ENCODE results near the gene CLMN. TPM values are rescaled to one million over a fixed set of nuclear protein-coding genes. Genes with fewer than 3 reads are reported as not detected.

CLMN gene
- total RNA-seq, 1 experiment from 2014 or later, result 8.6 TPM

GRCh38 chr14:95216008-95216407 is 103.7 kb downstream of the CLMN start:
- H3K36me3 ChIP-seq (ENCODE audit: insufficient read depth, low read length, poor library complexity, severe bottlenecking), result no peaks in the 10 kb centered on the region
- H3K9me3 ChIP-seq (ENCODE audit: low read depth, low read length, poor library complexity, severe bottlenecking), result no peaks in the 10 kb centered on the region
- no peaks in the 10 kb centered on the region for H3K27me3 ChIP-seq (replicated peaks; ENCODE audit: insufficient read depth, low read depth, low read length, poor library complexity)
- no peak overlapping the region for H3K4me3 ChIP-seq (ENCODE audit: low read depth, low read length, poor library complexity, severe bottlenecking)
- POLR2A ChIA-PET (ENCODE audit: low non-redundant PET), result no interaction called here
- BruUV-seq (replicated peaks), result no TSS peak
- no peak overlapping the region for H3K27ac ChIP-seq (ENCODE audit: low read depth, low read length, poor library complexity, severe bottlenecking)
- DNase-seq (ENCODE audit: low spot score), result no peak
- H3K4me1 ChIP-seq (ENCODE audit: insufficient read depth, low read length, poor library complexity, severe bottlenecking), result peaks cover 5% of the 10 kb centered on the region
- intact Hi-C loops (cut with micrococcal nuclease; ENCODE audit: unreplicated experiment), result no loop called here
- CTCF ChIA-PET, result no interaction called here
- TF ChIP-seq EZH2 (IDR thresholded peaks at IDR 0.05; ENCODE audit: borderline replicate concordance, low read depth, low read length, poor library complexity, severe bottlenecking) (no peak), CTCF (conservative IDR thresholded peaks at IDR 0.05; ENCODE audit: low read depth, low read length) (no peak)

GRCh38 chr14:95215094-95215725 is 104.5 kb downstream of the CLMN start:
- ChIA-PET POLR2A (ENCODE audit: low non-redundant PET) (no interaction called here), CTCF (no interaction called here)
- no TSS peak for BruUV-seq (replicated peaks)
- no peak overlapping the region for H3K4me3 ChIP-seq (ENCODE audit: low read depth, low read length, poor library complexity, severe bottlenecking)
- intact Hi-C loops (cut with micrococcal nuclease; ENCODE audit: unreplicated experiment), result no loop called here
- no peaks in the 10 kb centered on the region for H3K36me3 ChIP-seq (ENCODE audit: insufficient read depth, low read length, poor library complexity, severe bottlenecking)
- H3K4me1 ChIP-seq (ENCODE audit: insufficient read depth, low read length, poor library complexity, severe bottlenecking), result no peaks in the 10 kb centered on the region
- H3K27ac ChIP-seq (ENCODE audit: low read depth, low read length, poor library complexity, severe bottlenecking), result no peak overlapping the region
- H3K9me3 ChIP-seq (ENCODE audit: low read depth, low read length, poor library complexity, severe bottlenecking), result no peaks in the 10 kb centered on the region
- H3K27me3 ChIP-seq (replicated peaks; ENCODE audit: insufficient read depth, low read depth, low read length, poor library complexity), result no peaks in the 10 kb centered on the region
- TF ChIP-seq CTCF (conservative IDR thresholded peaks at IDR 0.05; ENCODE audit: low read depth, low read length) (no peak), EZH2 (IDR thresholded peaks at IDR 0.05; ENCODE audit: borderline replicate concordance, low read depth, low read length, poor library complexity, severe bottlenecking) (no peak)
- DNase-seq (ENCODE audit: low spot score), result no peak

- H3K27ac ChIP-seq (ENCODE audit: low read depth, low read length, poor library complexity, severe bottlenecking), result no peak overlapping the region
- ChIA-PET CTCF (interaction anchor here (0.5 kb wide), 1 partner anchor 17 kb away, joined by 9 read pairs; no protein-coding TSS in a partner anchor), POLR2A (ENCODE audit: low non-redundant PET) (no interaction called here)
- no peaks in the 10 kb centered on the region for H3K36me3 ChIP-seq (ENCODE audit: insufficient read depth, low read length, poor library complexity, severe bottlenecking)
- DNase-seq (ENCODE audit: low spot score), result no peak
- no peaks in the 10 kb centered on the region for H3K9me3 ChIP-seq (ENCODE audit: low read depth, low read length, poor library complexity, severe bottlenecking)
- TF ChIP-seq EZH2 (IDR thresholded peaks at IDR 0.05; ENCODE audit: borderline replicate concordance, low read depth, low read length, poor library complexity, severe bottlenecking), result no peak
- TF ChIP-seq CTCF (conservative IDR thresholded peaks at IDR 0.05; ENCODE audit: low read depth, low read length), result no peak
- no peaks in the 10 kb centered on the region for H3K4me1 ChIP-seq (ENCODE audit: insufficient read depth, low read length, poor library complexity, severe bottlenecking)
- BruUV-seq (replicated peaks), result no TSS peak
- H3K4me3 ChIP-seq (ENCODE audit: low read depth, low read length, poor library complexity, severe bottlenecking), result no peak overlapping the region
- intact Hi-C loops (cut with micrococcal nuclease; ENCODE audit: unreplicated experiment), result no loop called here
- no peaks in the 10 kb centered on the region for H3K27me3 ChIP-seq (replicated peaks; ENCODE audit: insufficient read depth, low read depth, low read length, poor library complexity)
Observed at GRCh38 chr14:95213774-95214173, 105.9 kb downstream of the CLMN start.
